Measurements from ENCODE around the gene SHC4.

GRCh38 chr15:48868023-48868422 is 95.7 kb downstream of the SHC4 start:
- TF ChIP-seq POLR2A (IDR thresholded peaks at IDR 0.05; ENCODE audit: low read length): no peak
- no peak for TF ChIP-seq GATA1 (IDR thresholded peaks at IDR 0.05; ENCODE audit: low read depth, low read length)

Measured in erythroblast (primary cell).